Fibroblast of the aortic adventitia (primary cell): ENCODE measurements around the gene COL16A1. TPM values are rescaled to one million over a fixed set of nuclear protein-coding genes. Genes with fewer than 3 reads are reported as not detected.
A peak's percentile ranks its signal among the peaks of the same experiment; 100 is the strongest.

Experiments used
- DNase-seq: peaks from one replicate; pipeline ENCODE4 v3.0.0-alpha.2; 2010; ENCODE audit warnings: low read depth
- H3K4me3 ChIP-seq: 2 replicates; pipeline ENCODE4 v1.5.1; 2011; ENCODE audit warnings: low read depth, mild to moderate bottlenecking, control low read depth, low read length, moderate library complexity
- total RNA-seq: library from RNA; depleted of rRNA; stranded (reverse); fragments of >200 nt; gene quantifications from 2 replicates; pipeline ENCODE4 v1.2.3, GENCODE V29; 2012; ENCODE audit warnings: low replicate concordance
- TF ChIP-seq, protein P1 (sequence below): IDR thresholded peaks from 2 replicates; pipeline ENCODE4 v1.5.1; 2011; ENCODE audit warnings: mild to moderate bottlenecking, low read length, control low read depth, inconsistent platforms; ENCODE audit not compliant: insufficient read depth

The COL16A1 gene
- total RNA-seq, 1 donor = 133 TPM

DNA sequence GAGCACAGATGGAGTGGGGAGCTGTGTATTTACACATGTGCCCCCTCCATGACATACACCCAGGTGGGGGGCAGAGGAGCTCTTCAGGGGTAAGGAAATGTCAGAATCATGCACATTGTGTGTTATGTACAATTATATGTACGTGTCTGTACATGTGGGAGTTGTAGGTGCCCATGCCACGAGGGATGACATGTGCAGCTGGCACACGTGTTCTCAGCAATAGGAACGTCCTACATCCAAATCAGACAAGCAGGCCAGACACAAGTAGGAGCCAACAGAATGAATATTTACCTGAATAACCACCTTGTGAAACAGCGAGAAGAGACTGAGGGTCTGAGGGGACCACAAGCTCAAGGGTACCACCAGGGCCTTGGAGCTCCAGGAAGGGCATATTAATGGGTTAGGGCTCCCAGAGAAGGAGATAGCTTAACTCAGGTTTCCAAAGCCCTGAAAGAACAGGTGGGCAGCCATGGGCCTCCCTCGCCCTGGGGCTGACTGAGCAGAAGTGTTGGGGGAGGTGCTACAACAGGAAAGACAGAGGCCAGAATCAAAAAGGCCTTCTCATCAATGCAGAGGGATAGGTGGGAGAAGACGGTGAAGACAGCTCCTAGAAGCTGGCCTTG lies 3.2 kb downstream of the COL16A1 start:
- peak overlapping the region; percentile 52 for H3K4me3 ChIP-seq
- DNase-seq = no peak
- TF ChIP-seq, protein P1, sequence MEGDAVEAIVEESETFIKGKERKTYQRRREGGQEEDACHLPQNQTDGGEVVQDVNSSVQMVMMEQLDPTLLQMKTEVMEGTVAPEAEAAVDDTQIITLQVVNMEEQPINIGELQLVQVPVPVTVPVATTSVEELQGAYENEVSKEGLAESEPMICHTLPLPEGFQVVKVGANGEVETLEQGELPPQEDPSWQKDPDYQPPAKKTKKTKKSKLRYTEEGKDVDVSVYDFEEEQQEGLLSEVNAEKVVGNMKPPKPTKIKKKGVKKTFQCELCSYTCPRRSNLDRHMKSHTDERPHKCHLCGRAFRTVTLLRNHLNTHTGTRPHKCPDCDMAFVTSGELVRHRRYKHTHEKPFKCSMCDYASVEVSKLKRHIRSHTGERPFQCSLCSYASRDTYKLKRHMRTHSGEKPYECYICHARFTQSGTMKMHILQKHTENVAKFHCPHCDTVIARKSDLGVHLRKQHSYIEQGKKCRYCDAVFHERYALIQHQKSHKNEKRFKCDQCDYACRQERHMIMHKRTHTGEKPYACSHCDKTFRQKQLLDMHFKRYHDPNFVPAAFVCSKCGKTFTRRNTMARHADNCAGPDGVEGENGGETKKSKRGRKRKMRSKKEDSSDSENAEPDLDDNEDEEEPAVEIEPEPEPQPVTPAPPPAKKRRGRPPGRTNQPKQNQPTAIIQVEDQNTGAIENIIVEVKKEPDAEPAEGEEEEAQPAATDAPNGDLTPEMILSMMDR = no peak

- DNase-seq = no peak
- TF ChIP-seq, protein P1 = no peak
- no peak overlapping the region for H3K4me3 ChIP-seq
Measured at GRCh38 chr1:31699341-31699891, 4.4 kb downstream of the COL16A1 start.

- no peak overlapping the region for H3K4me3 ChIP-seq
- TF ChIP-seq, protein P1 = no peak
- DNase-seq = no peak
Measured at GRCh38 chr1:31697369-31697984, 6.3 kb downstream of the COL16A1 start.

DNA sequence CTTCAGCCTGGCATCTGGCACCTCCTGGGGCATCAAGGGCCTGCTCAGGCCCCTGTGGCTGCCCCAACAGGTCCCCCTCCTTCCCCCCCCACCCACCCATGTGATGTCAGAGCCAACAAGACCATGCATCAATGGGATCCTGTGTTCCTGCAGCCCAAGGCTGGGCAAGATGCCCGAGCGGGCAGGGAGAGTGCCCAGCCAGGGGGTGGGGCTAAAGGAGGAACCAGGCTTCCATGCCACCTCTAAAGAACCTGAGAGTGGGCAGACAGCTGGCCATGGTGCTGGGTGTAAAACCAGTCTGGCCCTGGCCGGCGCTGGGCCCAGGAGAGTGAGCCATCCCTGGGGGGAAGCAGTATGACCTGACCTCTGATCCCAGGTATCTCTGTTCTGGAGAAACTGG lies 7.6 kb downstream of the COL16A1 start:
- H3K4me3 ChIP-seq = no peak overlapping the region
- TF ChIP-seq, protein P1 = no peak
- DNase-seq = no peak

- no peak for DNase-seq
- TF ChIP-seq, protein P1 = no peak
- no peak overlapping the region for H3K4me3 ChIP-seq
Measured at GRCh38 chr1:31695327-31695726, 8.5 kb downstream of the COL16A1 start.

- TF ChIP-seq, protein P1 = no peak
- no peak for DNase-seq
- no peak overlapping the region for H3K4me3 ChIP-seq
Measured at GRCh38 chr1:31694964-31695313, 8.9 kb downstream of the COL16A1 start.
